IPS-20b (cell line): ENCODE data around the gene MIB1.
"Not testable (repeated sequence)": the region's sequence is repeated elsewhere in the genome, so short reads cannot be mapped to it uniquely, and the experiment has no call there.

Experiments used
- H3K27ac ChIP-seq: one replicate; pipeline ENCODE4 v1.5.1; 2013; ENCODE audit warnings: low read length
- H3K27me3 ChIP-seq: 2 replicates; pipeline ENCODE4 v1.6.1; 2013; ENCODE audit warnings: mild to moderate bottlenecking, low read length, inconsistent platforms; ENCODE audit not compliant: insufficient read depth
- H3K36me3 ChIP-seq: 2 replicates; pipeline ENCODE4 v1.6.1; 2013; ENCODE audit warnings: low read depth, mild to moderate bottlenecking, inconsistent platforms, low read length, moderate library complexity; ENCODE audit not compliant: insufficient read depth
- H3K4me1 ChIP-seq: 2 replicates; pipeline ENCODE4 v1.6.1; 2013; ENCODE audit warnings: mild to moderate bottlenecking, control low read depth, inconsistent platforms, low read length, moderate library complexity; ENCODE audit not compliant: insufficient read depth
- H3K4me3 ChIP-seq: 2 replicates; pipeline ENCODE4 v1.5.1; 2013; ENCODE audit warnings: mild to moderate bottlenecking, low read length, inconsistent platforms
- H3K9ac ChIP-seq: 2 replicates; pipeline ENCODE4 v1.6.1; 2013; ENCODE audit warnings: low read depth, mild to moderate bottlenecking, inconsistent platforms, low read length, moderate library complexity
- H3K9me3 ChIP-seq: 2 replicates; pipeline ENCODE4 v1.6.1; 2013; ENCODE audit warnings: mild to moderate bottlenecking, low read depth, low read length, inconsistent platforms; ENCODE audit not compliant: insufficient read depth

The MIB1 gene

DNA sequence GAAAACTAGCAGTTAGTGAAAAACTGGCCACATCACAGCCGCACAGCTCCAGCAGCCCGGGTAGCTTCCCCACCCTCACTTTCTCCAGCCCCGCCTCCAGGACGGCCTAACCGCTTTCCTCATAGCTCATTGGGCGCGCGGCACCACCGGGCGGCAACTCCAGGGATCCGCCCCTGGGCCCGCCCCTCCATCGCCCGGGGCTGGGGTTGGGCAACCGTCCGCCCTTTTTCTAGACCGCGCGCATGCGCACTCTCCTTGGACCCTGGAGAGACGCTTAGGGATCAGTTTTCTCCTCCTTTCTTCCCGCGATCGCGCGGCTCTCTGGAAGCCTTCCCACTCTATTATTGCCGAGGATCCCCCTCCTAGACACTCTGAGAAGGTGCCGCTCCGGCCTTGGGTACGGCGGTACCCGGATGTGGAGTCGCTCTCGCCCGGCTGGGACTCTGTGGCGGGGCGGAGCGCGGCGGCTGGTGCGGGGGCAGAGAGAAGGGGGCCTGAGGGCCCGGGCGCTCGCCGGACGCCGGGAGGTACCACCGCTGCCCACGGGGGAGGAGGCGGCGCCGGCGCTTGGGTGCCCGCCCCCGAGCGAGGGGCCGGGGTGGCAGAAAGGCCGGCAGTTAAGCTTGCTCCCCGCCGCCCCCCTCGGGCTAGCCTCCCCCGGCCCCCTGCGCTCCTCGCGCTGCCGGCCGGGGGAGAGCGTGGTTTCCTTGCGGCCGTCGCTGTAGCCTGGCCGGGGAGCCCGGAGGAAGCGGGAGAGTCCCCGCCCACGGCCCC lies at the start of gene MIB1:
Gene MIB1 (plus strand): TSS at position 255 of the 774 bp plus-strand sequence. CDS start 792 bp downstream, outside the sequence.
- no peaks in the 10 kb centered on the region for H3K9me3 ChIP-seq
- H3K27ac ChIP-seq, result no peak within 1 kb of the TSS
- peak within 1 kb of the TSS; percentile 94 for H3K9ac ChIP-seq
- H3K4me3 ChIP-seq, result peak within 1 kb of the TSS; percentile 87
- H3K36me3 ChIP-seq, result no peaks in the 10 kb centered on the region
- H3K4me1 ChIP-seq, result peaks cover 8% of the 10 kb centered on the region; the same call in 1 of the 2 replicates
- H3K27me3 ChIP-seq, result no peaks in the 10 kb centered on the region

DNA sequence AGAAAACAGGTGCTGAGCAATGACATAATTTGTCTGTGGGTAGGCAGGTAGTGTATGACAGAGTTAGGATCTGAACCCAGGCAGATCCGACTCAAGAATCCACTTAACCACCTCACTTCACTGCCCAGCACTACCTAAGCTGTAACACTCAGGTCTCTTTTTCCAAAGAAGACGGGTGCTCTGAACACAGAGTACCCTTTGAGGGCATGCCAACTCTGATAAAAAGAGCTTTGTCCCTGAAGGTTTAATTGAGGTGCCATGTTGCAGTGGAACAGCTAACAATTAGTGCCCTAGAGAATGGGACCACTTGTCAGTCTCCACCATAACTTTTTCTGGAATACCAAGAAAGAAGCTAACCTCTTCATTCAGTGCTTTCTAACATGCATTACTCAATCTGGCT lies 47.3 kb upstream of the MIB1 start:
- H3K4me3 ChIP-seq, result no peak overlapping the region
- H3K36me3 ChIP-seq, result no peaks in the 10 kb centered on the region; the same call in 1 of the 2 replicates
- no peaks in the 10 kb centered on the region for H3K9me3 ChIP-seq

DNA sequence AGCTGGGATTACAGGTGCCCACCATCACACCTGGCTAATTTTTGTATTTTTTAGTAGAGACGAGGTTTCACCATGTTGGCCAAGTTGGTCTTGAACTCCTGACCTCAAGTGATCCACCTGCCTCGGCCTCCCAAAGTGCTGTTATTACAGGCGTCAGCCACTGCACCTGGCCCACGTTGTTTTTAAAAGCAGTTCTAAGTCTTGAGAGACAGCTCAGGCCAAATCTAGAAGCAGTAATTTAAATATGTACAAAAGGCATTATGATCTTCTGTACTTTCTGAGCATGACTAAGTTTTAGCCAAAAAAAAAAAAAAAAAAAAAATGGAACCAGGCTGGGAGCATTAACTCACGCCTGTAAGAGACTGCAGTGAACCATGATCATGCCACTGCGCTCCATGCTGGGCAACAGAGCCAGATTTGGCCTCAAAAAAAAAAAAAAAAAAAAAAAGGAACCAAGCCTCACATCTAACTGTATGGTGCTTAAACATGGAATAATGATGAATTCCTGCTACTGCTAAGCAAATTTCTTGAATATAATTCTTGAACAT lies 40.0 kb upstream of the MIB1 start:
- H3K4me3 ChIP-seq, result no peak overlapping the region

More for the DNA sequence above, 47.3 kb upstream of the MIB1 start:
- H3K27ac ChIP-seq, result no peak overlapping the region
- no peaks in the 10 kb centered on the region for H3K4me1 ChIP-seq
- H3K27me3 ChIP-seq, result no peaks in the 10 kb centered on the region
- no peak overlapping the region for H3K9ac ChIP-seq

DNA sequence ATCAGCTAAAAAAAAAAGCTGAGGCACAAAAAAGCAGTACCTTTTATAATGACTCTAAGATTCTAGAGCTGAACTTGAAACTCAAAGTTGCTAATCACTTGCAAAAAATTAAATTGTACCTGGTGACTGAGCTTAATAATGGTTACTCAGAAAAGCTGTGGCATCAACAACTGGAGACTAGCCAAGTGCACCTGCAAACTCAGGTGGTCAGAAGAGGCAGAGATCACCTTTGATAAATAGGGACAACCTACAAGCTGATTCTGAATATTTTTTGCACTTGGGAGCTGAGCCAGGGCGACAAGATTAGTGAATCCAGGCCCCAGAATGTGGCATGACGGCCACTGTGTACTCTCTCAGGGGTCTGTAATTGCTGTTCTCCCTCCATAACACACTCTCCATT lies 39.0 kb upstream of the MIB1 start:
- H3K4me1 ChIP-seq, result peaks cover 8% of the 10 kb centered on the region; the same call in 1 of the 2 replicates
- no peak overlapping the region for H3K27ac ChIP-seq
- H3K9ac ChIP-seq, result no peak overlapping the region
- peaks cover 21% of the 10 kb centered on the region for H3K36me3 ChIP-seq
- H3K4me3 ChIP-seq, result no peak overlapping the region
- peaks cover 15% of the 10 kb centered on the region; the same call in 1 of the 2 replicates for H3K27me3 ChIP-seq
- no peaks in the 10 kb centered on the region for H3K9me3 ChIP-seq

More for the DNA sequence above, 40.0 kb upstream of the MIB1 start:
- H3K36me3 ChIP-seq, result peaks cover 21% of the 10 kb centered on the region
- H3K27me3 ChIP-seq, result peaks cover 15% of the 10 kb centered on the region; the same call in 1 of the 2 replicates
- no peaks in the 10 kb centered on the region for H3K9me3 ChIP-seq
- H3K27ac ChIP-seq, result no peak overlapping the region
- peaks cover 8% of the 10 kb centered on the region; the same call in 1 of the 2 replicates for H3K4me1 ChIP-seq
- no peak overlapping the region for H3K9ac ChIP-seq

DNA sequence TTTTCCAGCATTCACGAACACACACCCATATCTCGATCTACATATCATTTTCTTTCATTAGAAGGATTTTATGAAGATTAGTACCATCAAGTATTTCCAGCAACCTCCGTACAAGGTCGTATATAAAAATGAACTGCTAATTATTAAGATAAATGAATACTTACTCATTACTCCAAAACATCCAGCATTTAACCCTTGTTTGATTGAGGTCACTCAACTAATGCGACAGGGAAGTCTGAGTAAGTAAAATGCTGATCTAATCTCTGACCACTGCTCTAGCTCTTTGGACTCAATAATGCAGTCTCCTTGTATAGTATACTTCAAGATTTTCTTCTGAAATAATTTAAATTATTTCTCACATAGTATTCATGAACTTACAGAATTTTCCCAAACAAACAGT lies 38.0 kb upstream of the MIB1 start:
- Histone ChIP-seq H3K36me3 (peaks cover 21% of the 10 kb centered on the region), H3K27ac (no peak overlapping the region), H3K9ac (no peak overlapping the region)

DNA sequence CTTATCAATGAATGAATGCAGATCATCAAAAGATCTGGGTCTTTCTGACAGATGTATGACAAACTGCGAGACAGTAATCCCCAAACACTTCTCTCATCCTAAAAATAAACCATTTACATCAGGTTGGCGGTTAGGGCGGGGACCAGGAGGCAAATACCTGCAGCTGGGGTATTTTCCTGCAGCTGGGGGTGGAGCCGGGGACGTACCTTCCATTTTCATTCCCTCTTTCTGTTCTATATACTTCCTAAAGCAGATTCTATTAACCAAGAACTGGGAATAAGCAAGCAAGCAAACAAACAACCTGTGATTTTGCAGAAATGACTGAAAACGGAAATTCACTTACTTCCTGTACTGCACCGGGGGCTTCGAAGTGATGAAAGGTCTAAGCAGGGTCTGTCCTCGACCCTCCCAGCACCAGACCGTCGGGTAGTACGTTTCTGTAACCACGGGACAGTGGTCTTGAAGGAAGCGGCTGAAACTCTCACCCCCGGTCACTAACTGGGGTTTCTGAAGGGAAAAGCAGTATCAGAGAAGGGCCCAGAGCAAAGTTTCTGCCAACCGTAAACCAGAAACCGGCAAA lies 37.3 kb upstream of the MIB1 start:
- H3K36me3 ChIP-seq, result peaks cover 21% of the 10 kb centered on the region
- peak overlapping the region; percentile 83 for H3K9ac ChIP-seq
- no peaks in the 10 kb centered on the region for H3K9me3 ChIP-seq

More for the DNA sequence above, 38.0 kb upstream of the MIB1 start:
- Histone ChIP-seq H3K27me3 (peaks cover 15% of the 10 kb centered on the region; the same call in 1 of the 2 replicates), H3K4me3 (peak overlapping the region; percentile 84; the same call in 1 of the 2 replicates), H3K9me3 (no peaks in the 10 kb centered on the region), H3K4me1 (peaks cover 8% of the 10 kb centered on the region; the same call in 1 of the 2 replicates)

DNA sequence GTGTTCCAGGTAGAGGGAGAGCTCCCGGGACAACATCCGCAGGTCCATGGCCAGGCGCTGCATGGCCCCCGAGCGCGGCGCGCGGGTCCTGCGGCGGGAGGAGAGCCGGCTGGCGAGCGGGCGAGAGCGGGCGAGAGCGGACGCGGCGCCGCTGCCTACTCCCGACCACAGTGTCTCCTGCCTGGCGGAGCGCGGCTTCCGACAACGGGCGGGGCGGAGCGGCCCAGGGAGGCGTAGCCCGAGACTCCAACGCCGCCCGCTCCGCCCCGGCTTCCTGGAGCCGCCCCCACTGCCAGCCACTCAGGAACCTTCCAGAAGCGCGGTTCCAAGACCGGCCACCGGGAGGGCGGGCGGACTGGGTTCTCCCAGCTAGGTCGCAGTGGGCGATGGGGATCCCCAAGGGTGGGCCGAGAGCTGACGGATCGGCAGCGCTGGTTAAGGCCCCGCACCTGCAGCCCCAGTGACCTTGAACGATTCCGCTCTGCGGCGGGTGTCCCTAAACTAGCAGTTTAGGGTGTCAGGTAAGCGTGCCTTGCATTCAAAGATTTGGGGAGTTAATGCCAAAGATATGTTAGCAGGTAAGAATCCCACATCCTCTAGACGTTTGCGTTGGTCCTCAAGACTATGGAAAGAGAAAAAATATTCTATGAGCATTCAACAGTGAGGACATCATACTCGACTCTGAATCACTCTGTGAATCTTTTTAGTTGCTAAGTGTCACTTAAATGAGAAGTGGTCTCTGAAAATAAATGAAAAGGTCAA lies 35.8 kb upstream of the MIB1 start, which contains the start of gene ABHD3:
Gene ABHD3 (minus strand): TSS at position 172 of the 762 bp plus-strand sequence. CDS start 109 bp downstream, at position 63.
- Histone ChIP-seq H3K4me3 (peak within 1 kb of the TSS; percentile 84), H3K36me3 (peaks cover 21% of the 10 kb centered on the region), H3K9me3 (no peaks in the 10 kb centered on the region), H3K27me3 (peaks cover 15% of the 10 kb centered on the region; the same call in 1 of the 2 replicates), H3K9ac (peak within 1 kb of the TSS; percentile 83), H3K4me1 (peaks cover 8% of the 10 kb centered on the region; the same call in 1 of the 2 replicates), H3K27ac (no peak within 1 kb of the TSS)

More for the DNA sequence above, 37.3 kb upstream of the MIB1 start:
- Histone ChIP-seq H3K27me3 (peaks cover 15% of the 10 kb centered on the region; the same call in 1 of the 2 replicates), H3K4me3 (peak overlapping the region; percentile 84), H3K27ac (no peak overlapping the region), H3K4me1 (peaks cover 8% of the 10 kb centered on the region; the same call in 1 of the 2 replicates)

DNA sequence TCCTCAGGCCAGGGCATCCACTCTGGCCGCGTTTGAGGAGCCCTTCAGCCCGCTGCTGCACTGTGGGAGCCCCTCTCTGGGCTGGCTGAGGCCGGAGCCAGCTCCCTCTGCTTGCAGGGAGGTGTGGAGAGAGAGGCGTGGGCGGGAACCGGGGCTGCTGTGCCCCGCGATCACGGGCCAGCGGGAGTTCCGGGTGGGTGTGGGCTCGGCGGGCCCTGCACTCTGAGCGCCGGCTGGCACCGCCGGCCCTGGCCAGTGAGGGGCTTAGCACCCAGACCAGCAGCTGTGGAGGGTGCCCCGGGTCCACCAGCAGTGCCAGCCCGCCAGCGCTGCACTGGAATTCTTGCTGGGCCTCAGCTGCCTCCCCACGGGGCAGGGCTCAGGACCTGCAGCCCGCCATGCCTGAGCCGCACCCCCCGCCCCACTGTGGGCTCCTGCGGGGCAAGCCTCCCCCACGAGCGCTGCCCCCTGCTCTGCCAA lies 34.2 kb upstream of the MIB1 start:
- H3K27me3 ChIP-seq, result peaks cover 15% of the 10 kb centered on the region; the same call in 1 of the 2 replicates
- no peak overlapping the region for H3K4me3 ChIP-seq
- H3K9ac ChIP-seq, result no peak overlapping the region
- peaks cover 11% of the 10 kb centered on the region for H3K36me3 ChIP-seq
- peaks cover 8% of the 10 kb centered on the region; the same call in 1 of the 2 replicates for H3K4me1 ChIP-seq
- H3K9me3 ChIP-seq, result no peaks in the 10 kb centered on the region
- H3K27ac ChIP-seq, result no peak overlapping the region

DNA sequence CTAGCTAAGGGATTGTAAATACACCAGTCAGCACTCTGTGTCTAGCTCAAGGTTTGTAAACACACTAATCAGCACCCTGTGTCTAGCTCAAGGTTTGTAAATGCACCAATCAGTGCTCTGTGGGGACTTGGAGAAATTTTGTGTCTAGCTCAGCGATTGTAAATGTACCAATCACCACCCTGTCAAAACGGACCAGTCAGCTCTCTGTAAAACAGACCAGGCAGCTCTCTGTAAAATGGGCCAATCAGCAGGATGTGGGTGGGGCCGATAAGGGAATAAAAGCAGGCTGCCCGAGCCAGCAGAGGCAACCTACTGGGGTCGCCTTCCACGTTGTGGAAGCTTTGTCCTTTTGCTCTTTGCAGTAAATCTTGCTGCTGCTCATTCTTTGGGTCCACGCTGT lies 33.5 kb upstream of the MIB1 start:
- not testable (repeated sequence) for H3K9me3 ChIP-seq, H3K4me1 ChIP-seq, H3K9ac ChIP-seq, H3K36me3 ChIP-seq, H3K4me3 ChIP-seq, H3K27ac ChIP-seq
- H3K27me3 ChIP-seq, result peaks cover 15% of the 10 kb centered on the region; the same call in 1 of the 2 replicates

DNA sequence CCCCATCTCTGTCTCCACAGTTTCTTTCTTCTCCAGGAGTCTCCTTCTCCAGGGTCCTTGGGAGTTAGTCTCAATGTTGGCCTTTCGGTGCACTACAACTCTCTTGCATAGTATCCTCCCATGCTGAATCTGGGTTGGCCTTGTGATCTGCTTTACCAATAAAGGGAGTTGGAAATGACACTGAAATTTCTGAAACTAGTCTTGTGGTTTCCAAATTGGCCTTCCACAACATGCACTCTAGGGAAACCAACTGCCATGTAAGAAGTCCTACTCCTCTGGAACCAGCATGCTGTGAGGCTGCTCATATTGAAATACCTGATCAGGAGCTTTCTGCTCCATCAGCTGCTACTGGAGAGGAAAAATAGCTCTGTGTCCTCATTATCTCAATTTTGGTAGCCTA lies 26.1 kb upstream of the MIB1 start:
- H3K9me3 ChIP-seq, result no peaks in the 10 kb centered on the region
- no peak overlapping the region for H3K4me3 ChIP-seq
- H3K4me1 ChIP-seq, result no peaks in the 10 kb centered on the region
- no peaks in the 10 kb centered on the region for H3K27me3 ChIP-seq
- H3K36me3 ChIP-seq, result no peaks in the 10 kb centered on the region
- H3K9ac ChIP-seq, result no peak overlapping the region
- no peak overlapping the region for H3K27ac ChIP-seq

DNA sequence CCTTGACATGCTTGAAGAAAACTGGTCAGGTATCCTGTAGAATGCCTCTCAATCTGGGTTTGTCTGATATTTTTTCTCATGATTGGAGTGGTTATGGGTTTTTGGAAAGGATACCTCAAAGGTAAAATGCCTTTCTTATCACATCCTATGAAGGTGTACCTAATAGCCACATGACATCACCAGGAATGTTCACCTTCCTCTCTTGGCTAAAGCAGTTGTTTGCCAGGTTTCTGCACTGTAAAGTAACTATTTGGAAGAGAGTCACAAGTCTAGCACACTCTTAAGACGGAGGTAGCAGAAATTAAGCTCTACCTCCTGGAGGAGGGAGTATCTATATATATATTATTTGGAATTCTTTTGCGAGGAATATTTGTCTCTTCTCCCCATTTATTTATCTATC lies 17.9 kb upstream of the MIB1 start:
- Histone ChIP-seq H3K9me3 (no peaks in the 10 kb centered on the region), H3K4me3 (no peak overlapping the region), H3K27me3 (no peaks in the 10 kb centered on the region), H3K27ac (no peak overlapping the region), H3K9ac (no peak overlapping the region), H3K4me1 (no peaks in the 10 kb centered on the region), H3K36me3 (no peaks in the 10 kb centered on the region)
